ENCODE measurements around the gene KLHL15.

DNA sequence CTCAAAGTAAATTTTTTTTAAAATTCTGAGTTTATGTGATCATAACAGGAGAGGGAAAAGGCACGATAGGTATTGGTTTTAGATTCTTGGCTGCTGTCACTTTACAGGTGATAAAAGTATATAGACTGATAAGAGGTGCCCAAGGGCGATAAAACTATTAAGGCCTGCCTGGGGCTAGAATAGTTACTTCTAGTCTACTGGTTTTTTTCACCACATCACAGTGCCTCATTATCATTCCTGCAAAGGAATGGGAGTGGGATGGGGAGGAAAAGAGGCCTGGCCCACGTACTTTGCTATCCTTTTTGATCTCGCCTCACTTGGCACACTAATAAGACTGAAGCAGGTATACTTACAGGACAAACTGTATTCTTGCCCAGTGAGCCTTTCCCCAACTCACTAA, 72.6 kb downstream of the KLHL15 start:
- TF ChIP-seq, protein P1, sequence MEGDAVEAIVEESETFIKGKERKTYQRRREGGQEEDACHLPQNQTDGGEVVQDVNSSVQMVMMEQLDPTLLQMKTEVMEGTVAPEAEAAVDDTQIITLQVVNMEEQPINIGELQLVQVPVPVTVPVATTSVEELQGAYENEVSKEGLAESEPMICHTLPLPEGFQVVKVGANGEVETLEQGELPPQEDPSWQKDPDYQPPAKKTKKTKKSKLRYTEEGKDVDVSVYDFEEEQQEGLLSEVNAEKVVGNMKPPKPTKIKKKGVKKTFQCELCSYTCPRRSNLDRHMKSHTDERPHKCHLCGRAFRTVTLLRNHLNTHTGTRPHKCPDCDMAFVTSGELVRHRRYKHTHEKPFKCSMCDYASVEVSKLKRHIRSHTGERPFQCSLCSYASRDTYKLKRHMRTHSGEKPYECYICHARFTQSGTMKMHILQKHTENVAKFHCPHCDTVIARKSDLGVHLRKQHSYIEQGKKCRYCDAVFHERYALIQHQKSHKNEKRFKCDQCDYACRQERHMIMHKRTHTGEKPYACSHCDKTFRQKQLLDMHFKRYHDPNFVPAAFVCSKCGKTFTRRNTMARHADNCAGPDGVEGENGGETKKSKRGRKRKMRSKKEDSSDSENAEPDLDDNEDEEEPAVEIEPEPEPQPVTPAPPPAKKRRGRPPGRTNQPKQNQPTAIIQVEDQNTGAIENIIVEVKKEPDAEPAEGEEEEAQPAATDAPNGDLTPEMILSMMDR (IDR thresholded peaks at IDR 0.05) = no peak
- TF ChIP-seq EP300 (IDR thresholded peaks at IDR 0.05) (no peak), POLR2A (IDR thresholded peaks at IDR 0.05) (no peak)
